GM12874 (cell line): Measurements from ENCODE around the gene CAPG.

Experiments used
- TF ChIP-seq, protein P1 (sequence below): IDR thresholded peaks from 2 replicates; pipeline ENCODE4 v1.5.1; 2011; ENCODE audit warnings: low read depth, mild to moderate bottlenecking, control low read depth, low read length, moderate library complexity; ENCODE audit not compliant: insufficient read depth

CAPG gene

DNA sequence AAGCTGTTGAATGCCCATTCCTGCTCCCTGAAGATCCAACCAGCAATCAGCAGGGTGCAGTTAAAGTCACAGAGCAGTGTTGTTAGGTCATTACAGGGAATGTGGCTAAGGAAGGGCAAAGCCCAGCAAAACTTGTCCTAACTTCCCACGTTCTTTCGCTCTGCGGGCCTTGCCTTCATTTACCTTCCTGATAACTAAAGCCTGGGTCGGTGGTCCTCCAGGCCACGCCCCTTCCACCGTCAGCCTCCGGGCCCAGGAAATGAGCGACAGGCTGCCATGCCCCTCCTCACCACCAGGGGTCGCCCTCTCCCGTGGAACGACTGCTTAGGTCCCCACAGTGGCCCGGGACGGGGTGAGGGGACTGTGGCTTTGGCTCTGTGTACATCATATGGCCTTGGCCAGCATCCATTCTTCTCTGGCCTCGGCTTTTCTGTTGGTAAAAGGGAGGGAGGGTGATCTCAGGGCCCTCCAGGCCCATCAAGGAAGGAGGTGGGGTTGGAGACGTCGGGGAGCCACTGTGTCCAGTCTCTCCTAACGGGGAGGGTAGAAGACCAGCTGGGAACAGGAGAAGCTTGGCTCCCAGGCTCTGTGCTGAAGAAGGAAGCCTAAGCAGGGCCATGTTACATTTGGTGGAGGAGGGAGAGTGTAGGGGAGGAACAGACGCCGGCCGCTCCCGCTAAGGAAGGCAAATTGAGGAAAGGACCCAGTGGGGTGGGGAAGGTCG is 10.5 kb upstream of the CAPG start:
- TF ChIP-seq, protein P1, sequence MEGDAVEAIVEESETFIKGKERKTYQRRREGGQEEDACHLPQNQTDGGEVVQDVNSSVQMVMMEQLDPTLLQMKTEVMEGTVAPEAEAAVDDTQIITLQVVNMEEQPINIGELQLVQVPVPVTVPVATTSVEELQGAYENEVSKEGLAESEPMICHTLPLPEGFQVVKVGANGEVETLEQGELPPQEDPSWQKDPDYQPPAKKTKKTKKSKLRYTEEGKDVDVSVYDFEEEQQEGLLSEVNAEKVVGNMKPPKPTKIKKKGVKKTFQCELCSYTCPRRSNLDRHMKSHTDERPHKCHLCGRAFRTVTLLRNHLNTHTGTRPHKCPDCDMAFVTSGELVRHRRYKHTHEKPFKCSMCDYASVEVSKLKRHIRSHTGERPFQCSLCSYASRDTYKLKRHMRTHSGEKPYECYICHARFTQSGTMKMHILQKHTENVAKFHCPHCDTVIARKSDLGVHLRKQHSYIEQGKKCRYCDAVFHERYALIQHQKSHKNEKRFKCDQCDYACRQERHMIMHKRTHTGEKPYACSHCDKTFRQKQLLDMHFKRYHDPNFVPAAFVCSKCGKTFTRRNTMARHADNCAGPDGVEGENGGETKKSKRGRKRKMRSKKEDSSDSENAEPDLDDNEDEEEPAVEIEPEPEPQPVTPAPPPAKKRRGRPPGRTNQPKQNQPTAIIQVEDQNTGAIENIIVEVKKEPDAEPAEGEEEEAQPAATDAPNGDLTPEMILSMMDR = peak; percentile 99

- TF ChIP-seq, protein P1 = no peak
Measured at GRCh38 chr2:85419009-85419675, 9.0 kb upstream of the CAPG start.

DNA sequence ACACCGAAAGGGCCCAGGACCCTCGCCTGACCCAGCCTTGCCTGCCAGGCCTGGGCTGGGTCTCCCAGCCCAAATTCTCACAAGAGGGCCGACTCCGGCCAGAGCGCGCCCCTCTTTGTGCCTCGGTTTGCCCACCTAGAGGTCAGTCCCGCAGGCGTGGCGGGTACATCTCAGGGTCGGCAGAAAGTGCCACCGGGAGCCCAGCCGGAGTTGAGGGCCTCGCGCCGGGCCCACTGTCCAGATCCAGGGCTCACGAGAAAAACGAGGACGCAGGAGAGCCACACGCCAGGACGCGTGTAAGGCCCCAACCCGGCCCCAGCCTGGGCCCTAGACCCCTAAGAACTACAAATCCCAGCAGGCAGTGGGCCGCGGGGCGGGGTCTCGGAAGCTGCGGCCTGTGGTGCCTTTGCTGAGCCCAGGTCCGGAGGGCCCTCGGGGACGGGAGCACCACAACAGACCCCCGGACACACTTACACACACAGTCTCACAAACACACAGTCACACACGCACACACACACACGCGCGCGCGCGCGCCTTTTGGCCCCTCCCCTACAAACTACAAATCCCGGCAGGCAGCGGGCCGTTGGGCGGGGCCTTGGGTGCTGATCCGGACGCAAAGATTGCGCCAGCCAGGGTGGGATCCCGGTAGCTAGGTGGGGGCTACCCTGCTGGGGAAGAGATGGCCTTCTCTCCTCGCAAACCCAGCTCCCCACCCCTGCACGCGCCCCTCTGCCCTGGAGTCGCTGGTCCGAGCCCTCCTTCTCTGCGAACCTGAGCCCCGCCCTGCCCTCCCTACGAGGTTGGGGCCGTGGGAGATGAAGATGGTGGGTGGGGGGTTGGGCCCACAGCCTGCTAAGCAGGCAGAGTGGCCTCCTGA is 8.2 kb upstream of the CAPG start, which contains the start of gene SH2D6:
Gene SH2D6 (plus strand): TSS at position 583 of the 877 bp plus-strand sequence. CDS start 10,752 bp downstream, outside the sequence.
- TF ChIP-seq, protein P1 = no peak

DNA sequence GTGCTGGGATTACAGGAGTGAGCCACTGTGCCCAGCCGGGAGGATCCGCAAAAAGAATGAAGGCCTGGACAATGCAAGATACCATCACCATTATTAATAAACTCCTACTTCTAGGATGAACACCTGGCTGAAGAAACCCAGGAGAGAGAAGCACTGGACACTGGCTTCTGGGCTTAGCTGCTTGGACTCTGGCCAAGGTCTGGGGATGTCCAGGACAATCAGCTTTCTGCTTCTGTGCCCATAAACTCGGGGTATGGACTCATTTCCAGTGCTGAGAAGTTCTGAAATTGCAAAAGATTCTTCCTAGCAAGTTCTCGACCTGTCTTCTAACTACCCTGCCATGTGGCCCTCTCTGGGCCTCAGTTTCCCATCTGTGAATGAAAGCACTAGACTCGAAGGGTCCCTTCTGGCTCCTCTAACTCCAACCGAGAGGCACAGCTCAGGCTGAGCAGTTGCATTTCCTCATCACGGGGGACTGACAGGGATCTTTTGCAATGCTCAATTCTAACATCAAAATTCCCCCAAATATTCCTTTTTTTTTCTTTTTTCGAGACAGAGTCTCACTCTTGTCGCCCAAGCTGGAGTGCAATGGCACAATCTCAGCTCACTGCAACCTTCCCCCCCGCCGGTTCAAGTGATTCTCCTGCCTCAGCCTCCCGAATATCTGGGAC is 5.9 kb upstream of the CAPG start:
- TF ChIP-seq, protein P1 = no peak

GRCh38 chr2:85414761-85415553 is 4.8 kb upstream of the CAPG start:
- TF ChIP-seq, protein P1 = no peak

DNA sequence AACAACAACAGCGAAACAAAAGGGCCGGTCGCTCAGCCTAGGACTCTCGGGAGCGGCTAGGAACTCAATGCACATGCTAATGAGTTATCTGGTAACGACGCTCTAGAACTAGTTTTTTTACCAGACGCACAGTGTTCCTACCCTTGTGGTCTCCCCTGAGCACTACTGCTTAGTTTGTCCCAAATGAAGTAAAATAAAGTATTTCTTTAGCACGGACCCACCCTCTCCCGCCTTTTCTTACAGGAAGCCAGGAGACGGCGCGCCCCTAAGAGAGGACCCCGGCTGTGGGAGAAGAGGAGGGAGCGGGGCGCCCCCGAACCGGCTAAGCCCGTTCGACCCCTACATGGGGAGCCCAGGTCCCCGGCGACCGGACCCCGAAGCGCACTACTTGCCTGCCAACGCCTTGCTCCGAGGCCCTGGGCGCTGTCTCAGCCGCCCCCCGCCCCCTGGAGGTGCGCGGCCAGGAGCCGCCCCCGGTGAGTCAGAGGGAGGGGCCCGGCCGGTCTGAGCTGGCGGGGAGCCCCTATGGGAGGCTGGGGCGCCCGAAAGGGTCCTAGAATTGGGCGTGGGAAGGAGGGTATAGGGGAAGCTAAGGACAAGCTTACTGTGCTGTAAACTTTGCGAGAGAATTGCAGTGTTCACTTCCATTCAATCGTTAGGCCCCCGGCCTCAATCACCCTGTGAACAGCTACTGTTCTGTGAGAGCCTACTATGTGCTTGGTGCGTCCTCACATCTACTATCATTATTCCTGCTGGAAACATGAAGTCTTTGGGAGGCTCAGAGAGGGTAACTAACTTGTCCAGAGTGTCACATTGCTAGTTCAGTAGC is 3.6 kb upstream of the CAPG start:
- TF ChIP-seq, protein P1 = no peak; the same call in 1 of the 2 replicates
